GM12878 (cell line): ENCODE results near the gene TEX44. TPM values are rescaled to one million over a fixed set of nuclear protein-coding genes. Genes with fewer than 3 reads are reported as not detected.

Experiments used
- BCL11A ChIP-seq: IDR thresholded peaks from 2 replicates; pipeline ENCODE4 v1.6.1; 2011; ENCODE audit warnings: low read depth, low read length
- CREM ChIP-seq: IDR thresholded peaks from 2 replicates; pipeline ENCODE4 v1.6.1; 2014; ENCODE audit warnings: antibody characterized with exemption, low read depth
- EP300 ChIP-seq, 2 experiments: fragments of 150-350 bp in 1 of 2; IDR thresholded peaks; 2 replicates each; pipeline ENCODE4 v1.6.1; 2011 to 2012; ENCODE audit warnings: low read depth in 2 of 2, low read length in 2 of 2, borderline replicate concordance in 1 of 2, improper control_type of control experiment in 1 of 2, inconsistent platforms in 1 of 2; ENCODE audit not compliant: control insufficient read depth in 1 of 2
- ESRRA ChIP-seq: IDR thresholded peaks from 2 replicates; pipeline ENCODE4 v1.6.1; 2012; ENCODE audit warnings: mild to moderate bottlenecking, low read length, improper control_type of control experiment
- GATAD2B ChIP-seq: fragments of 450-650 bp; conservative IDR thresholded peaks from 2 replicates; pipeline ENCODE4 v1.6.1; 2017; ENCODE audit warnings: low read depth, mild to moderate bottlenecking, moderate library complexity
- IKZF1 ChIP-seq: fragments of 450-650 bp; conservative IDR thresholded peaks from 2 replicates; pipeline ENCODE4 v1.6.1; 2017; ENCODE audit warnings: antibody characterized with exemption, mild to moderate bottlenecking
- JUND ChIP-seq: IDR thresholded peaks from 2 replicates; pipeline ENCODE4 v1.6.1; 2012; ENCODE audit warnings: low read depth, mild to moderate bottlenecking, low read length, improper control_type of control experiment, moderate library complexity
- PAX5 ChIP-seq: IDR thresholded peaks from 2 replicates; pipeline ENCODE4 v1.6.1; 2011; ENCODE audit warnings: low read depth, low read length, borderline replicate concordance
- RUNX3 ChIP-seq: IDR thresholded peaks from 2 replicates; pipeline ENCODE4 v1.6.1; 2012; ENCODE audit warnings: low read length, inconsistent platforms
- SMARCA5 ChIP-seq: fragments of 450-650 bp; IDR thresholded peaks from 2 replicates; pipeline ENCODE4 v1.6.1; 2017; ENCODE audit warnings: mild to moderate bottlenecking
- SPI1 ChIP-seq: IDR thresholded peaks from 2 replicates; pipeline ENCODE4 v1.6.1; 2011; ENCODE audit warnings: low read depth, mild to moderate bottlenecking, low read length, moderate library complexity, borderline replicate concordance; ENCODE audit not compliant: insufficient read depth
- WRNIP1 ChIP-seq: IDR thresholded peaks from 2 replicates; pipeline ENCODE4 v1.6.1; 2011; ENCODE audit warnings: low read depth, low read length, improper control_type of control experiment, borderline replicate concordance
- ZNF217 ChIP-seq: fragments of 450-650 bp; IDR thresholded peaks from 2 replicates; pipeline ENCODE4 v1.6.1; 2017; ENCODE audit warnings: antibody characterized with exemption, mild to moderate bottlenecking
- polyA plus RNA-seq, 11 experiments: library from polyadenylated mRNA; depleted of rRNA in 4 of 11; unstranded in 6 of 11; stranded (reverse) in 5 of 11; fragments of >200 nt; fragmentation: Nextera tagmentation in 4 of 11; fragmentation: Illumina TruSeq in 1 of 11; extraction: Ambion mirVana in 4 of 11; extraction: Trizol in 1 of 11; gene quantifications; 1 replicate in 1 of 11; 2 replicates in 10 of 11; pipeline versions ENCODE4 v1.2.1 to v1.2.3, GENCODE V29; 2011 to 2016; ENCODE audit warnings: inconsistent platforms in 2 of 11, missing spikeins in 2 of 11, low read depth in 1 of 11
- total RNA-seq, 4 experiments: library from RNA; depleted of rRNA in 3 of 4; stranded (reverse); fragments of >200 nt in 3 of 4; fragmentation: Illumina TruSeq in 1 of 4; extraction: Trizol in 1 of 4; gene quantifications; 2 replicates each; pipeline versions ENCODE4 v1.2.1 to v1.2.3, GENCODE V29; 2013 to 2021
- TF ChIP-seq, protein P1 (sequence below): fragments of 450-650 bp; conservative IDR thresholded peaks from 2 replicates; pipeline ENCODE4 v1.6.1; 2017; ENCODE audit warnings: mild to moderate bottlenecking, moderate library complexity
- TF ChIP-seq, protein P2 (sequence below): IDR thresholded peaks from 2 replicates; pipeline ENCODE4 v1.6.1; 2011; ENCODE audit warnings: borderline replicate concordance, low read depth, mild to moderate bottlenecking, moderate library complexity, low read length; ENCODE audit not compliant: insufficient read depth, poor library complexity, severe bottlenecking
- TF ChIP-seq, protein P3 (sequence below): fragments of 450-650 bp; IDR thresholded peaks from 2 replicates; pipeline ENCODE4 v1.6.1; 2017; ENCODE audit warnings: mild to moderate bottlenecking, low read depth, inconsistent platforms; ENCODE audit not compliant: poor library complexity, severe bottlenecking
- TF ChIP-seq, protein P4 (sequence below): fragments of 450-650 bp; IDR thresholded peaks from 2 replicates; pipeline ENCODE4 v1.6.1; 2016; ENCODE audit warnings: mild to moderate bottlenecking
- TF ChIP-seq, protein P5 (sequence below): fragments of 450-650 bp; IDR thresholded peaks from 2 replicates; pipeline ENCODE4 v1.6.1; 2016; ENCODE audit warnings: mild to moderate bottlenecking, moderate library complexity, borderline replicate concordance

The TEX44 gene
- total and polyA plus RNA-seq, 10 of the 15 experiments (the other 5 are each of a cell fraction or from before 2014, with no cell fraction given), result not detected

DNA sequence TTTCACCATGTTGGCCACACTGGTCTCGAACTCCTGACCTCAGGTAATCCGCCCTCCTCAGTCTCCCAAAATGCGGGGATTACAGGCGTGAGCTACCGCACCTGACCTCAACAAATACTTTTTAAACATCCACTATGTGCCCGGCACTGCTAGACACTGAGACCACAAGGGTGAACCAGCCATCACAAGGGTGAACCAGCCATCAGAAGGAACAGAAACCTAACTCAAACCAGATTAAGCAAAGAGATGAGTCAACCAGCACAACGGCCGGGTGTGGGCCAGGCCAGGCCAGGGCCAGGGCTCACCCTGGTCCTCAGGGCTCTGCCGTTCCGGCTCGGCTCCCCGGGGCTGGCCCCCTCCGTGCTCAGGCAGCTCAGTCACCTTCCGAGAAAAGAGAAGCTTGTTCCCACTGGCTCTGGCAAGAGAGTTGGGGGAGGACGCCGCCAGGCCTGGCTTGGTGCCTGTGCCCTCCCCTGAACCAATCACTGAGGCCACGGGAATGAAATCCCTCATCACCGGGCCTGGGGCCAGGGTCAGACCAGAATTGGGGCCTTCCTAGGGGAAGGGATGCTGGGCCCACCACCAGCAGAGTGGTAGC is 4.4 kb downstream of the TEX44 start (continued):
- peak; percentile 88 for TF ChIP-seq RUNX3
- TF ChIP-seq ESRRA, result no peak
- TF ChIP-seq JUND, result peak; percentile 69; the same call in 1 of the 2 replicates
- TF ChIP-seq CREM, result peak; percentile 46; the same call in 1 of the 2 replicates
- TF ChIP-seq, protein P1, sequence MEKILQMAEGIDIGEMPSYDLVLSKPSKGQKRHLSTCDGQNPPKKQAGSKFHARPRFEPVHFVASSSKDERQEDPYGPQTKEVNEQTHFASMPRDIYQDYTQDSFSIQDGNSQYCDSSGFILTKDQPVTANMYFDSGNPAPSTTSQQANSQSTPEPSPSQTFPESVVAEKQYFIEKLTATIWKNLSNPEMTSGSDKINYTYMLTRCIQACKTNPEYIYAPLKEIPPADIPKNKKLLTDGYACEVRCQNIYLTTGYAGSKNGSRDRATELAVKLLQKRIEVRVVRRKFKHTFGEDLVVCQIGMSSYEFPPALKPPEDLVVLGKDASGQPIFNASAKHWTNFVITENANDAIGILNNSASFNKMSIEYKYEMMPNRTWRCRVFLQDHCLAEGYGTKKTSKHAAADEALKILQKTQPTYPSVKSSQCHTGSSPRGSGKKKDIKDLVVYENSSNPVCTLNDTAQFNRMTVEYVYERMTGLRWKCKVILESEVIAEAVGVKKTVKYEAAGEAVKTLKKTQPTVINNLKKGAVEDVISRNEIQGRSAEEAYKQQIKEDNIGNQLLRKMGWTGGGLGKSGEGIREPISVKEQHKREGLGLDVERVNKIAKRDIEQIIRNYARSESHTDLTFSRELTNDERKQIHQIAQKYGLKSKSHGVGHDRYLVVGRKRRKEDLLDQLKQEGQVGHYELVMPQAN, result 0 out of 2 replicates have a peak, but pooled peaks have one; percentile 27
- peak; percentile 93 for TF ChIP-seq SPI1
- TF ChIP-seq, protein P2, sequence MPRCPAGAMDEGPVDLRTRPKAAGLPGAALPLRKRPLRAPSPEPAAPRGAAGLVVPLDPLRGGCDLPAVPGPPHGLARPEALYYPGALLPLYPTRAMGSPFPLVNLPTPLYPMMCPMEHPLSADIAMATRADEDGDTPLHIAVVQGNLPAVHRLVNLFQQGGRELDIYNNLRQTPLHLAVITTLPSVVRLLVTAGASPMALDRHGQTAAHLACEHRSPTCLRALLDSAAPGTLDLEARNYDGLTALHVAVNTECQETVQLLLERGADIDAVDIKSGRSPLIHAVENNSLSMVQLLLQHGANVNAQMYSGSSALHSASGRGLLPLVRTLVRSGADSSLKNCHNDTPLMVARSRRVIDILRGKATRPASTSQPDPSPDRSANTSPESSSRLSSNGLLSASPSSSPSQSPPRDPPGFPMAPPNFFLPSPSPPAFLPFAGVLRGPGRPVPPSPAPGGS, result peak; percentile 19
- peak; percentile 94 for TF ChIP-seq ZNF217
- TF ChIP-seq WRNIP1, result no peak
- TF ChIP-seq, protein P3, sequence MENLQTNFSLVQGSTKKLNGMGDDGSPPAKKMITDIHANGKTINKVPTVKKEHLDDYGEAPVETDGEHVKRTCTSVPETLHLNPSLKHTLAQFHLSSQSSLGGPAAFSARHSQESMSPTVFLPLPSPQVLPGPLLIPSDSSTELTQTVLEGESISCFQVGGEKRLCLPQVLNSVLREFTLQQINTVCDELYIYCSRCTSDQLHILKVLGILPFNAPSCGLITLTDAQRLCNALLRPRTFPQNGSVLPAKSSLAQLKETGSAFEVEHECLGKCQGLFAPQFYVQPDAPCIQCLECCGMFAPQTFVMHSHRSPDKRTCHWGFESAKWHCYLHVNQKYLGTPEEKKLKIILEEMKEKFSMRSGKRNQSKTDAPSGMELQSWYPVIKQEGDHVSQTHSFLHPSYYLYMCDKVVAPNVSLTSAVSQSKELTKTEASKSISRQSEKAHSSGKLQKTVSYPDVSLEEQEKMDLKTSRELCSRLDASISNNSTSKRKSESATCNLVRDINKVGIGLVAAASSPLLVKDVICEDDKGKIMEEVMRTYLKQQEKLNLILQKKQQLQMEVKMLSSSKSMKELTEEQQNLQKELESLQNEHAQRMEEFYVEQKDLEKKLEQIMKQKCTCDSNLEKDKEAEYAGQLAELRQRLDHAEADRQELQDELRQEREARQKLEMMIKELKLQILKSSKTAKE, result peak; percentile 94
- peak; percentile 82 for TF ChIP-seq GATAD2B
- TF ChIP-seq, protein P4, sequence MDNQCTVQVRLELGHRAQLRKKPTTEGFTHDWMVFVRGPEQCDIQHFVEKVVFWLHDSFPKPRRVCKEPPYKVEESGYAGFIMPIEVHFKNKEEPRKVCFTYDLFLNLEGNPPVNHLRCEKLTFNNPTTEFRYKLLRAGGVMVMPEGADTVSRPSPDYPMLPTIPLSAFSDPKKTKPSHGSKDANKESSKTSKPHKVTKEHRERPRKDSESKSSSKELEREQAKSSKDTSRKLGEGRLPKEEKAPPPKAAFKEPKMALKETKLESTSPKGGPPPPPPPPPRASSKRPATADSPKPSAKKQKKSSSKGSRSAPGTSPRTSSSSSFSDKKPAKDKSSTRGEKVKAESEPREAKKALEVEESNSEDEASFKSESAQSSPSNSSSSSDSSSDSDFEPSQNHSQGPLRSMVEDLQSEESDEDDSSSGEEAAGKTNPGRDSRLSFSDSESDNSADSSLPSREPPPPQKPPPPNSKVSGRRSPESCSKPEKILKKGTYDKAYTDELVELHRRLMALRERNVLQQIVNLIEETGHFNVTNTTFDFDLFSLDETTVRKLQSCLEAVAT, result 0 out of 2 replicates have a peak, but pooled peaks have one; percentile 51
- TF ChIP-seq BCL11A, result peak; percentile 75
- TF ChIP-seq SMARCA5, result peak; percentile 11; the same call in 1 of the 2 replicates
- TF ChIP-seq, protein P5, sequence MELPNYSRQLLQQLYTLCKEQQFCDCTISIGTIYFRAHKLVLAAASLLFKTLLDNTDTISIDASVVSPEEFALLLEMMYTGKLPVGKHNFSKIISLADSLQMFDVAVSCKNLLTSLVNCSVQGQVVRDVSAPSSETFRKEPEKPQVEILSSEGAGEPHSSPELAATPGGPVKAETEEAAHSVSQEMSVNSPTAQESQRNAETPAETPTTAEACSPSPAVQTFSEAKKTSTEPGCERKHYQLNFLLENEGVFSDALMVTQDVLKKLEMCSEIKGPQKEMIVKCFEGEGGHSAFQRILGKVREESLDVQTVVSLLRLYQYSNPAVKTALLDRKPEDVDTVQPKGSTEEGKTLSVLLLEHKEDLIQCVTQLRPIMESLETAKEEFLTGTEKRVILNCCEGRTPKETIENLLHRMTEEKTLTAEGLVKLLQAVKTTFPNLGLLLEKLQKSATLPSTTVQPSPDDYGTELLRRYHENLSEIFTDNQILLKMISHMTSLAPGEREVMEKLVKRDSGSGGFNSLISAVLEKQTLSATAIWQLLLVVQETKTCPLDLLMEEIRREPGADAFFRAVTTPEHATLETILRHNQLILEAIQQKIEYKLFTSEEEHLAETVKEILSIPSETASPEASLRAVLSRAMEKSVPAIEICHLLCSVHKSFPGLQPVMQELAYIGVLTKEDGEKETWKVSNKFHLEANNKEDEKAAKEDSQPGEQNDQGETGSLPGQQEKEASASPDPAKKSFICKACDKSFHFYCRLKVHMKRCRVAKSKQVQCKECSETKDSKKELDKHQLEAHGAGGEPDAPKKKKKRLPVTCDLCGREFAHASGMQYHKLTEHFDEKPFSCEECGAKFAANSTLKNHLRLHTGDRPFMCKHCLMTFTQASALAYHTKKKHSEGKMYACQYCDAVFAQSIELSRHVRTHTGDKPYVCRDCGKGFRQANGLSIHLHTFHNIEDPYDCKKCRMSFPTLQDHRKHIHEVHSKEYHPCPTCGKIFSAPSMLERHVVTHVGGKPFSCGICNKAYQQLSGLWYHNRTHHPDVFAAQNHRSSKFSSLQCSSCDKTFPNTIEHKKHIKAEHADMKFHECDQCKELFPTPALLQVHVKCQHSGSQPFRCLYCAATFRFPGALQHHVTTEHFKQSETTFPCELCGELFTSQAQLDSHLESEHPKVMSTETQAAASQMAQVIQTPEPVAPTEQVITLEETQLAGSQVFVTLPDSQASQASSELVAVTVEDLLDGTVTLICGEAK, result no peak
- TF ChIP-seq PAX5, result peak; percentile 75; the same call in 1 of the 2 replicates
- peak in 1 of 2 experiments; percentile 68; a peak in 1 of 4 replicates for TF ChIP-seq EP300 (IDR thresholded peaks at IDR 0.05; ENCODE audit: borderline replicate concordance in 1 of 2, control insufficient read depth in 1 of 2, low read depth in 2 of 2, low read length in 2 of 2)
- TF ChIP-seq IKZF1, result peak; percentile 79
